G401 (cell line): Measurements from ENCODE around the gene DLG2. TPM values are rescaled to one million over a fixed set of nuclear protein-coding genes. Genes with fewer than 3 reads are reported as not detected.
"Not testable (repeated sequence)": the region's sequence is repeated elsewhere in the genome, so short reads cannot be mapped to it uniquely, and the experiment has no call there.

Experiments used
- DNase-seq: peaks from one replicate; pipeline ENCODE4 v3.0.0-alpha.2; 2015; ENCODE audit warnings: low spot score
- in situ Hi-C: cut with HindIII; loops from 2 replicates; pipeline ENCODE4 v1.10.0; 2016; ENCODE audit warnings: low sequenced_read_pairs, mixed read lengths
- total RNA-seq: library from RNA; depleted of rRNA; stranded (reverse); fragments of >200 nt; shearing (Covaris generic); gene quantifications from 2 replicates; pipeline ENCODE4 v1.2.3, GENCODE V29; 2014

DLG2 gene
- total RNA-seq, 1 experiment from 2014 or later = 3.8 TPM

DNA sequence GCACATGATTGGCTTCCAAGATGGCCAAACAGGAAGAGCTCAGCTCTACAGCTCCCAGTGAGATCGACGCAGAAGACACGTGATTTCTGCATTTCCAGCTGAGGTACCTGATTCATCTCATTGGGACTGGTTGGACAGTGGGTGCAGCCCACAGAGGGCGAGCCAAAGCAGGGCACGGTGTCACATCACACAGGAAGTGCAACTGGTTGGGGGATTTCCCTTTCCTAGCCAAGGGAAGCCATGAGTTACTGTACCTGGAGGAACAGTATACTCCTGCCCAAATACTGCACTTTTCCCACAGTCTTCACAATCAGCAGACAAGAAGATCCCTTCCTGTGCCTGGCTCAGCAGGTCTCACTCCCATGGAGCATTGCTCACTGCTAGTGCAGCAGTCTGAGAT, 131.2 kb downstream of the DLG2 start:
- no peak for DNase-seq
- in situ Hi-C loops = no loop called here

DNA sequence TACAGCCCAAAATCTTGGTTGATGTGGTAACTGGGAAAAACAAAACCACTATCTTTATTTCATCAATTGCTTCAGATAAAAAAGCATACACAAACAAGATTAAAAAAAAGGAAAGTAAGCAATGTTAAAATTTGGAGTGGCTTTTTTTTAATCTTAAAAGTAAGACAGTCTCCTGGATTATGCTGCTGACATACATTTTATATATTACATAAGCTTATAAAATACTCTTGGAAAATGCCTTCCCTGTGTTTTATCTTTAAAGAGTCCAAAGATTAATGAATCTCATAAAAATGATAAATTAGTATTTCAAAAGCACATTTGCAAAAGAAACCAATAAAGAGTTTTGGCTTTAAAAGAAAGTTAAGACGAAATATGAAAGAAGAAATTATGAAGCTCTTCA, 132.7 kb downstream of the DLG2 start:
- in situ Hi-C loops = no loop called here
- no peak for DNase-seq

DNA sequence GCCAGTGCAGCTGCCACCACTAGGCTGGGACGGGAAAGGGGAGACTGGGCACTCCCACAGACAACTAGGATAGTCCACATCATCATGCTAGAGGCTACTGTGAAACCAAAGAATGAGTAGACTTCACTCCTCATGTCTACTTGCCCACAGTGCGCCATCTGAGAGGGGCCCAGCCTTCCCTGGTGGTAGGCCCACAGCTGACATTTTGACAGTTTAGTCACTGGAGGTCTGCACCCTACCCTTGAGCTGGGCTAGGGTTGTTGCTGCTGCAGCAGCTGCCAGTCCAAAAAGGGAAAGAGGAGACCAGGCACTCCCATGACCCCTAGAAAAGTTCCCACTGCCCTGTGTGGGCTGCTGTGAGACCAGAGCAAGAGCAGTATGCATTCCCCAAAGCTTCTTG, 141.2 kb downstream of the DLG2 start:
- in situ Hi-C loops = no loop called here

DNA sequence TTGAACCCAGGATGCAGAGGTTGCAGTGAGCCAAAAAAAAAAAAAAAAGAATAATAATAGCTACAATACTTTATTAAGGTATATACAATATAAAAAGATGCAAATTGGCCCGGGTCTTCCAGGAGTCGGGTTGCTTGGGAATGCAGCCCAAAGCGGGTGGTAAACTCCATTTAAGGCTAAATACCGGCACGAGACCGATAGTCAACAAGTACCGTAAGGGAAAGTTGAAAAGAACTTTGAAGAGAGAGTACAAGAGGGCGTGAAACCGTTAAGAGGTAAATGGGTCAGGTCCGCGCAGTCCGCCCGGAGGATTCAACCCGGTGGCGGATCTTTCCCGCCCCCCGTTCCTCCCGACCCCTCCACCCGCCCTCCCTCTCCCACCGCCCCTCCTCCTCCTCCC, 143.3 kb downstream of the DLG2 start:
- in situ Hi-C loops = no loop called here
- DNase-seq = no peak

More for the DNA sequence above, 141.2 kb downstream of the DLG2 start:
- DNase-seq = no peak

DNA sequence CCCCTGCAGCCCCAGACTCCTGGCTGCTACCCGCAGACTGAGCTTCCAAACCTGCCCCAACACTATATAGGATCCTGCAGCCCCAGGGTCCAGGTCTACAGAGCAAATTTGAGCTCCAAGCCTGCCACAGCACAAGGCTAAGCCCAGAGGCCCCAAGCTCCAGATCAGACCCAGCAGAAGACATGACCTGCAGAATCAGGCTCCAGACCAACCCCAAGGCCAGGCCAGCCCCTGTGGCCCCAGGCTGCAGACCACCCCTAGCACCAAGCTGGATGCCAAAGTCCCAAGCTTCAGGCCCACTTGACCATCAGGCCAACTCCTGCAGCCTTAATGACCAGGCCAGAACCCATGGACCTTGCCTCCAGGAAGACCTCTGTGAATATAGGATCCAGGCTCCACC, 145.3 kb downstream of the DLG2 start:
- no peak for DNase-seq
- in situ Hi-C loops = no loop called here

DNA sequence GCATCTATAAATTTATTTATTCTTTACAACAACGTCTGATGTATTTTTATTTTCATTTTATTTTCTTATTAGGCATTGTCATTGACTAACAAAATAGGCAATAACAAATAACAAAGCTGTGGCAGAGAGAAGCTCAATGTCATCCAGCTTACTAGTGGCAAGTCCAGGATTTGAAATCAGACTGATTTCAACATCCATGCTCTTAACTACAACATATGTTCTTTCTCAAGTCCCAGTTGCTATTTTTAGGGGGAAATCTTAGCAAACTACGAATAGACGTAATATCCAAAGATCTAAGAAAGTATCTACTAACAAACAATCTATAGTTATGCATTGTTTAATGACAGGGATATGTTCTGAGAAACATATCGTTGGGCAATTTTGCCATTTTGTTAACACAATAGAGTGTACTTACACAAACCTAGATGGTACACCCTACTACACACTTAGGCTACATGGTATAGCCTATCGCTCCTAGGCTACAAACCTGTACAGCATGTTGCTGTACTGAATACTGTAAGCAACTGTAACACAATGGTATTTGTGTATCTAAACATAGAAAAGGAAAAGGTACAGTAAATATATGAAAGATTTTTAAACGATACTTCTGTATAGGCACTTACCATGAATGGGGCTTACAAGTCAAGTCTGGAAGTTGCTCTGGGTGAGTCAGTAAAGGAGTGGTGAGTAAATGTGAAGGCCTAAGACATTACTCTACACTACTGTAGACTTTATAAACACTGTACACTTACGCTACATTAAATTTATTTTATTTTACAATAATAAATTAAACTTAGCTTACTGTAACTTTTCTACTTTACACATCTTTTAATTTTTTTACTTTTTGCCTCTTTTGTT, 151.3 kb downstream of the DLG2 start:
- no peak for DNase-seq
- in situ Hi-C loops = no loop called here

DNA sequence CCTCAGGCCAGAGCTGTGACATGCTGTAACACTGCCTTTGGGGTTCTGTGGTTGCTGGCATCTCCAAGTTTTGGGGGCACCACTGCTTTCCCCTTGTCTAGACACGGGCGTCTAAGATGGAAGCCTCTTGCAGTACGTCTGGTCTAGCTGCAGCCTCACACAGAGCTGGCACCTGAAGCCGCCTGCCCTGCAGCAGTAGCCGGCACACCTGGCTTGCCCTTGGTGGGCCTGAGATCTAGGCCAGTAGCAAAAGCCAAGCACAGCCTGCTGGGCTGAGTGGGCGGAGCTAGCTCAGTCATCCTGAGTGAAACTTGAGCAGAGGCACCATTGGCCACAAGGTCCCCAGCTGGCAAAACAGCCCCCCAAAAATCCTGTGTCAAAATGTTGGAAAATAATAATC, 154.2 kb downstream of the DLG2 start:
- in situ Hi-C loops = no loop called here
- no peak for DNase-seq

DNA sequence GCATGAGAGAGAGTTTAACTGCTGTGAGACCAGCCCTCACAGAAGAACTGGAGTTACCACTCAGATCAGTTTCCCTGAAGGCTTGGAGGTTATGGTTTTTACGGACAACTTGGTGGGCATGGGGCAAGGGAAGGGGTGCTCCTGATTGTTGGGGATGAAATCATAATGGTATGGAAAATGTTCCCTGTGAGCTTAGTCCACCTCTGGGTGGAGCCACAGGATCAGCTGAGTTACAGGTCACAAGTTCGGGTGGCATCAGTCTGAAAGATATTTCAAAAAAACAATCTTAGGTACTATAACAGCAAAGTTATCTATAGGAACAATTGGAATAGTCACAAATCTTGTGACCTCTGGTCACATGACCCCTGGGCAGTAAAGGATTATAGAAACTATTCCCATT, 162.9 kb downstream of the DLG2 start:
- in situ Hi-C loops = no loop called here
- DNase-seq = no peak

DNA sequence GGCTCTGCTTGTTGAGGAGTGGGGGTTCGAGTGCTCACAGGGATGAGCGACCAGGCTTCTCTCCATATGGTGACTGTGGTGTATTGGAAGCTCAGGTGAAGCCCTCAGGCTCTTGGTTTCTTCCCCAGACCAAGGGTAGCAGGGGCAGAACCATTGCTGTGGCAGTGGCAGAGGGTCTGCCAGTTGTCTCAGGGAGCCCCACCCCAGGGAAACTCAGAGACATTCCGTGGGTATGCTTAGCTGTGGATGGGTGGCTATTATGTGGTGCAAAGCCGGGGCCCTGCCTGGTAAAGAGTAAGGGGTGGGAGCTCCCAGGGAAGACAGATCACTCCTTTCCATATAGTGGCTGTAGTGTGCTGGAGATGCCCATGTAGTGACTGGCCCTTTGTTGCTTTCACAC, 167.8 kb downstream of the DLG2 start:
- DNase-seq = no peak
- in situ Hi-C loops = no loop called here

DNA sequence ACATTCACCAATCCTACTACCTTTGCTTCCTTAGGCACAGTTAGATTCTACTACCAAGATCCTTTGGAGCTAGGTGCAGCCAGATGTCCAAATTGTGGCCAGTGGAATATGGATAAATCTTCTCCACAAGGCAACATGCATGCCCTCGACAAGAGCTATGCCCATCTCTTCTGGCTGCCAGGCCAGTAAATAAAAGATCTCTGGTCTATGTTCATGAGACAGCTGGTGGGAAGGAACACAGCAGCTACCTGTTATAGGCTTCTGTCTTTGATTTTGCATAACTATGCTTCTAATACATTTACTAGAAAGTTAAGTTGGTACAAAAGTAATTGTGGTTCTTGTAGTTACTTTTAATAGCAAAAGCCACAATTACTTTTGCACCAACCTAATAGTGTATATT, 182.7 kb downstream of the DLG2 start:
- DNase-seq = no peak
- in situ Hi-C loops = no loop called here

DNA sequence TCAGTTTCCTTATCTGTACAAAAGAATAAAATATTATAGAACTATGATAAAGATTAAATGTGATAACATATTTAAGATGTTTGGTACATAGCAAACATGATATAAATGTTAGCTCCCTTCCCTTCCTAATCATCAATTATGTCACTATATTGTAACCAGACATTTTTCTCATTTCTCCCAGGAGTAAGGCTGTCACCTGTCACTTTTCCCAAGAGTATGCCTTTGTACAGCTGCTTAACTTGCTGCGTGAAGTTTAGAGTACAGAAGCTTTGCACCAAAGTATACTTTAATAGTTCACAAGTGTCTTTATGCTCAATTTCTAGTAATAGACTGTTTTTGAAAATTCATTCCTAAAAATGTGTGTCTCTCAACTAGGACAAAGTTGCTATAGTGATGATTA, 186.9 kb downstream of the DLG2 start:
- no peak for DNase-seq
- in situ Hi-C loops = no loop called here

DNA sequence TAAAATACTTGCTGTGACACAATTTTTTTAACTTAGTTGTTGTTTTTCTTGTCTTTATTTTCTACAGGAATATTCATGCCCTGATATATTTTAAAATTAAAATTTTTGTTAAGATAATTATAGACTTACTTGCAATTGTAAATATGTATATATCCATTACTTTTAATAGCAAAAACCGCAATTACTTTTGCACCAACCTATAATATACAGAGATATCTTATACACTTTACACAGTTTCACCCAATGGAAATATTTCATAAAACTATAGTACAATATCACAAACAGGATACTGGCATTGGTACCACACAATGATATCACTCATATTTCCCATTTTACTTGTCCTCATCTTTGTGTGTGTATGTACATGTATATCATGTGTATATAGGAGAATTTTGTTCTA, 188.8 kb downstream of the DLG2 start:
- in situ Hi-C loops = no loop called here
- no peak for DNase-seq

DNA sequence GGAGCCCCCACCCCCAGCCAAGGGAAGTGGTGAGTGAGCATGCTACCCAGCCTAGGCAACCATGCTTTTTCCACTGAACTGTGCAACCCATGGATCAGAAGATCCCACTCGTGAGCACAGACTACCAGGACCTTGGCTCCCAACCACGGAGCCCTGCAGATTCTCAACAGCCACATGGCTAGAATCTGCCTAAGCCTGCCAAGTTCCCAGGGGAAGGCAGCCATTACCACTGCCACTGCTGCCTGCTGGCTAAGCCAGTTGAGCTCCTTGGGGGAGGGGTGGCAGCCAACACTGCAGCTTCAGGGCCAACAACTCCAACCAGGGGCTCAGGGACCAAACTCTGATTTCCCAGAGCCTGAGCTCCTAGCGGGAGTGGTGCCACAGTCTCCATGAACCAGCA, 195.8 kb downstream of the DLG2 start:
- in situ Hi-C loops = no loop called here
- DNase-seq = no peak

DNA sequence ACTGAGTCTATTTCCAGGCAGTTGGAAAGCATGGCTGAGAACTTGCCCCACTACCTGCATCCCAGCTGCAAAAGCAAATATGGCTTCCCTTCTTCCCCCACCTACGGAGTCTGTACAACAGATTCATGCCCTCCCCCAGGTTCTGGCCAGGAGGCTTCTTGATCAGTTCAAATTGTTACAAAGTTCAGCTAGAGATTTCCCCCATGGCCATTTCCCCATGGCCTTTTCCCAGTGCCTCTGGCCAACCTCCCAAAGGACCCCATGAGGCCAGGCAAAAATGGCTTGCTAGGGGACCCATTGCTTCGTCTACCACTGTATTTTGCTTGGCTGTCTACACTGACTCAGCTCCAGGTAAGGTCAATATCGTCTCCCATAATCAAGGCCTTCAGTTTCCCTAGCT, 203.3 kb downstream of the DLG2 start:
- in situ Hi-C loops = no loop called here
- no peak for DNase-seq

DNA sequence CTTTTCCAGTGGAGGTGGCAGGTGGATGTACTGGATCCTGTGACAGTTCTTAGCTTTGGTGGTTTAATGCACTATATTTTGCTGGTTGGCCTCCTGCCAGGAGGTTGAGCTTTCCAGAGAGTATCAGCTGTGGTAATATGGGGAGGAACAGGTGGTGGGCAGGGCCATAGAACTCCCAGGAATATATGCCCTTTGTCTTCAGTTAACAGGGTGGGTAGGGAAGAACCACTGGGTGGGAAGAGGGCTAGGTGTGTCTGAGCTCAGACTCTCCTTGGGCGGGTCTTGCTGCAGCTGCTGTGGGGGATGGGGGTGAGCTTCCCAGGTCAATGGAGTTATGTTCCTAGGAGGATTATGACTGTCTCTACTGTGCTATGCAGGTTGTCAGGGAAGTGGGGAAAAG, 203.8 kb downstream of the DLG2 start:
- in situ Hi-C loops = no loop called here

DNA sequence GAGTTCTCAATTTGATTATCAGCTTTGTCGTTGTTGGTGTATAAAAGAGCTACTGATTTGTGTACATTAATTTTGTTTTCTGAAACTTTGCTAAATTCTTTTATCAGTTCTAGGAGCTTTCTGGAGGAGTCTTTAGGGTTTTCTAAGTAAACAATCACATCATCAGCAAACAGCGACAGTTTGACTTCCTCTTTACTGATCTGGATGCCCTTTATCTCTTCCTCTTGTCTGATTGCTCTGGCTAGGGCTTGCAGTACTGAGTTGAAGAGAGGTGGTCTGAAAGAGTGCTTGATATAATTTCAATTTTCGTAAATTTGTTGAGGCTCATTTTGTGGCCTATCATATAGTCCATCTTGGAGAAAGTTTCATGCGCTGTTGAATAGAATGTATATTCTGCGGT, 213.0 kb downstream of the DLG2 start:
- in situ Hi-C loops = no loop called here
- no peak for DNase-seq

More for the DNA sequence above, 203.8 kb downstream of the DLG2 start:
- DNase-seq = no peak

DNA sequence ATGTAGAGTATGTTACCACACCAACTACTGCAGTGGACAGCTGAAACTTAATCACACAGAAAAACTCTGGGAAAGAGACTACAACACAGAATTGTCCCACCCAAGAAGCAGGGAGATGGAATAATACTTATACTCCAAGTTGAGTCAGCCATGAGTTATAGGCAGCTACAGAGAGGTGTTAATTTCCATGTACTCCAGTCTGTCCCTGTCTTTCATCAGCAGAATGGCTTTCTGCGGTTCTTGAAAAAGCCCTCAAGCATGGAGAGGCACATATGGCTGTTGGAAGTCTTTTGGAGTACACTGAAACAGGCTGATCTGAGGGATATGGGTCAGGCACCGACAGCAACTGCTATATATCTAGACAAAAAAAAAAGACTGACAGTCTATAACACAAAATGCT, 219.5 kb downstream of the DLG2 start:
- peak; percentile 9 for DNase-seq
- in situ Hi-C loops = no loop called here

DNA sequence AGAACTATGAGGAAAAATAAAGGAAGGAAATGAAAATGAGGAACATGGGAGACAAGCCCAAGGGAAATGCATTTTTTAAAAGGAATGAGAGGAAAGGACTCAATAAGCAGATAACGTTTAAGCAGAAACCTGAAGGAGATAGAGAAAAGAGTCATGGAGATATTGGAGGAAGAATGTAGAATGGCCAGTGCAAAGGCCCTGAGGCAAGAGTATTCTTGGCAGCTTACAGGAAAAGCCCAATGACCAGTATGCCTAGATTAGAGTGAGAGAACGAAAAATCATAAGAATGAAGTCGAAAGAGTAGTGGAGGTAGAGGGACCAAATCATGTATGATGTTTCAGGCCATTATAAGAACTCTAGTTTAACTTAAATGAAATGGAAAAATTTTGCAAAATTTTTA, 220.3 kb downstream of the DLG2 start:
- DNase-seq = no peak
- in situ Hi-C loops = no loop called here

DNA sequence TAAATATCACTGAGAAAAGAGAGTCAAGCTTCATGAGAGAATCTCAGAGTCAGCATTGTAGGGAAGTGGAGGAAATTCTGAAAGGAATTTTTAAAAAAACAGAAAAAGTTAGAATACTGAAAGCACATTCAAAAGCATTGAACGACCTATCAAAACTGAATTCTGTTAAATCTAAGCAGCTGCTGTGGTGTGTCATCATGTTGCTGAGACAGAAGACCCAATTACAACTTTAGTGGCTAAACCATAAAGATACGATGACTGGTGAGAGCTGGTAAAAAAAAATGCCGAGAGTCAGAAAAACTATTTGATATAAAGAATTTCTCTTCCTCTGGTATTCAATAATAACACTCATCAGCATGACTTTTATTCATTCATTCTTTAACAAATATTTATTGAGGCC, 220.8 kb downstream of the DLG2 start:
- no peak for DNase-seq
- in situ Hi-C loops = no loop called here

DNA sequence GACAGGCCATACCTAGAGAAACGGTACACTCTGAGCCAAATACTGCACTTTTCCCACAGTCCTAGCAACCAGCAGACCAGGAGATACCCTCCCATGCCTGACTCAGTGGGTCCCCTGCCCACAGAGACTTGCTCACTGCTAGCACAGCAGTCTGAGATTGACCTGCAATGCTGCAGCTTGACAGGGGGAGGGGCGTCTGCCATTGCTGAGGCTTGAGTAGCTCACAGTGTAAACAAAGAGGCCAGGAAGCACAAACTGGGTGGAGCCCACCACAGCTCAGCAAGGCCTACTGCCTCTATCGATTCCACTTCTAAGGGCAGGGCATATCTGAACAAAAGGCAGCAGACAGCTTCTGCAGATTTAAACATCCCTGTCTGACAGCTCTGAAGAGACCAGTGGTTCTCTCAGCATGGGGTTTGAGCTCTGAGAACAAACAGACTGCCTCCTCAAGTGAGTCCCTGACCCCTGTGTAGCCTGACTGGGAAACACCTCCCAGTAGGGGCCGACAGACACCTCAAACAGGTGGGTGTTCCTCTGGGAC, 231.6 kb downstream of the DLG2 start:
- DNase-seq, in situ Hi-C loops: not testable (repeated sequence)

DNA sequence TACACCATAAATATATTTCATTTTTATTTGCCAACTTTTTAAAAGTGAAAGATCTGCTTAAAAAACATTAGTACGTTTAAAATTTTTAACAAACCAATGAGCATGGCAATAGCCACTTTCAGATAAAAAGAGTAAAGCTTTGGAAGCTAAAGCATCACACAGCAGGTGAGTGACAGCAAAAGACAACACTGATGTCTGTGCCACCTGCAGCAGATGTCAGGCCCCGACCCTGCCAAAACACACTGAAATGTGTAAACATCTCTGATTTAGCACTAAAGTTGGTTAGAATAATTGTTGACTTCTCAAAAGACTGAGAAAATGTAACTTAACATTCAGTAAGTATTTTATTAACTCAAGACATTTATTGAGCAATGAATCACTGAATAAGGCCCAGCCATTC, 232.9 kb downstream of the DLG2 start:
- peak; percentile 60 for DNase-seq
- in situ Hi-C loops = no loop called here
